CD14-positive monocyte (primary cell): Measurements from ENCODE around the gene AMD1. TPM values are rescaled to one million over a fixed set of nuclear protein-coding genes. Genes with fewer than 3 reads are reported as not detected.
A peak's percentile ranks its signal among the peaks of the same experiment; 100 is the strongest.

Experiments used
- DNase-seq, 3 donors: peaks; one replicate each; pipeline ENCODE4 v3.0.0-alpha.2; 2011 to 2022
- H2AFZ ChIP-seq: 2 replicates; pipeline ENCODE4 v1.6.0; 2012; ENCODE audit warnings: mild to moderate bottlenecking, low read depth, low read length, inconsistent platforms; ENCODE audit not compliant: insufficient read depth, poor library complexity, severe bottlenecking
- H3K27ac ChIP-seq, 2 donors: 1 replicate in 1 of 2; 2 replicates in 1 of 2; pipeline ENCODE4 v1.5.1; 2012 to 2013; ENCODE audit warnings: low read length in 2 of 2, control low read depth in 1 of 2, inconsistent platforms in 1 of 2, low read depth in 1 of 2, mild to moderate bottlenecking in 1 of 2
- H3K27me3 ChIP-seq, 2 donors: one replicate each; pipeline versions ENCODE4 v1.6.0 to v1.6.1; 2011 to 2013; ENCODE audit warnings: low read length in 2 of 2; ENCODE audit not compliant: control insufficient read depth in 2 of 2, insufficient read depth in 2 of 2
- H3K36me3 ChIP-seq, 2 donors: replicated peaks in 1 of 2; 1 replicate in 1 of 2; 2 replicates in 1 of 2; pipeline versions ENCODE4 v1.5.1 to v1.6.1; 2012 to 2013; ENCODE audit warnings: low read length in 2 of 2, control low read depth in 1 of 2, inconsistent platforms in 1 of 2, mild to moderate bottlenecking in 1 of 2; ENCODE audit not compliant: insufficient read depth in 2 of 2, control insufficient read depth in 1 of 2
- H3K4me1 ChIP-seq, 2 donors: 1 replicate in 1 of 2; 2 replicates in 1 of 2; pipeline versions ENCODE4 v1.5.1 to v1.6.1; 2012 to 2013; ENCODE audit warnings: low read length in 2 of 2, control low read depth in 1 of 2, inconsistent platforms in 1 of 2, mild to moderate bottlenecking in 1 of 2, moderate library complexity in 1 of 2; ENCODE audit not compliant: insufficient read depth in 2 of 2, control insufficient read depth in 1 of 2
- H3K4me2 ChIP-seq: replicated peaks from 2 replicates; pipeline ENCODE3; 2012; ENCODE audit warnings: low read length, moderate library complexity, mild to moderate bottlenecking; ENCODE audit not compliant: poor library complexity, severe bottlenecking; ENCODE audit errors: extremely low read depth
- H3K4me3 ChIP-seq, 3 experiments: fragments of 200-600 bp in 1 of 3; sonication (generic) in 1 of 3; replicated peaks in 1 of 3; 1 replicate in 2 of 3; 2 replicates in 1 of 3; pipeline ENCODE4 v1.5.1; 2011 to 2013; ENCODE audit warnings: low read length in 3 of 3, mild to moderate bottlenecking in 3 of 3, control low read depth in 2 of 3, low read depth in 2 of 3, inconsistent platforms in 1 of 3, moderate library complexity in 1 of 3
- H3K79me2 ChIP-seq: 2 replicates; pipeline ENCODE4 v1.6.0; 2012; ENCODE audit warnings: mild to moderate bottlenecking, control low read depth, inconsistent platforms, low read length, moderate library complexity; ENCODE audit not compliant: insufficient read depth
- H3K9ac ChIP-seq: 2 replicates; pipeline ENCODE4 v1.6.0; 2017; ENCODE audit warnings: low read length, mild to moderate bottlenecking; ENCODE audit not compliant: insufficient read depth, poor library complexity, severe bottlenecking
- H3K9me3 ChIP-seq, 2 donors: replicated peaks in 1 of 2; 1 replicate in 1 of 2; 2 replicates in 1 of 2; pipeline versions ENCODE4 v1.5.1 to v1.6.1; 2012 to 2013; ENCODE audit warnings: low read length in 2 of 2, control low read depth in 1 of 2; ENCODE audit not compliant: control insufficient read depth in 1 of 2, insufficient read depth in 1 of 2
- H4K20me1 ChIP-seq: 2 replicates; pipeline ENCODE4 v1.6.0; 2012; ENCODE audit warnings: mild to moderate bottlenecking, low read length, control low read depth, moderate library complexity; ENCODE audit not compliant: insufficient read depth
- H3K27ac Mint-ChIP-seq, 7 donors: one replicate each; pipeline ENCODE4 v1.8.0; 2020; ENCODE audit warnings: mild to moderate bottlenecking in 7 of 7, mixed read lengths in 7 of 7, moderate library complexity in 6 of 7, inconsistent platforms in 2 of 7
- H3K27me3 Mint-ChIP-seq, 3 donors: one replicate each; pipeline ENCODE4 v1.8.0; 2021 to 2022; ENCODE audit warnings: low read depth in 3 of 3, mild to moderate bottlenecking in 3 of 3, mixed read lengths in 3 of 3, moderate library complexity in 3 of 3, inconsistent platforms in 1 of 3
- H3K36me3 Mint-ChIP-seq, 2 donors: one replicate each; pipeline ENCODE4 v1.8.0; 2020; ENCODE audit warnings: mixed read lengths in 2 of 2, inconsistent platforms in 1 of 2, mild to moderate bottlenecking in 1 of 2
- H3K4me1 Mint-ChIP-seq: one replicate; pipeline ENCODE4 v1.8.0; 2020; ENCODE audit warnings: mild to moderate bottlenecking, mixed read lengths
- H3K4me3 Mint-ChIP-seq, 2 donors: one replicate each; pipeline ENCODE4 v1.8.0; 2020; ENCODE audit warnings: mild to moderate bottlenecking in 2 of 2, mixed read lengths in 2 of 2, moderate library complexity in 1 of 2
- H3K9me3 Mint-ChIP-seq, 7 donors: one replicate each; pipeline ENCODE4 v1.8.0; 2020 to 2022; ENCODE audit warnings: mixed read lengths in 7 of 7, mild to moderate bottlenecking in 6 of 7, moderate library complexity in 6 of 7, inconsistent platforms in 2 of 7
- CTCF ChIP-seq: fragments of 200-600 bp; IDR thresholded peaks from one replicate; pipeline ENCODE4 v1.8.0; 2022; ENCODE audit warnings: antibody characterized with exemption, mild to moderate bottlenecking
- WGBS: methylation state at CpG from one replicate; pipeline ENCODE4 v1.1.5; 2013; ENCODE audit warnings: missing lambda C conversion rate; ENCODE audit not compliant: insufficient coverage; 5-methylcytosine and 5-hydroxymethylcytosine counted together
- intact Hi-C, 2 donors: fragments of 100-400 bp; cut with micrococcal nuclease; formaldehyde crosslinking; loops; one replicate each; pipeline versions ENCODE4 v1.15.0 to v1.15.1; 2023
- polyA plus RNA-seq, 3 donors: library from polyadenylated mRNA; depleted of rRNA in 1 of 3; unstranded in 2 of 3; stranded (reverse) in 1 of 3; fragments of 300-500 nt in 2 of 3; fragments of >200 nt in 1 of 3; fragmentation: Illumina TruSeq in 2 of 3; gene quantifications; 1 replicate in 2 of 3; 2 replicates in 1 of 3; pipeline ENCODE4 v1.2.3, GENCODE V29; 2012 to 2021

AMD1 gene
- polyA plus RNA-seq, 3 donors, result 35.0 to 60.5 (median 45.3) TPM

DNA sequence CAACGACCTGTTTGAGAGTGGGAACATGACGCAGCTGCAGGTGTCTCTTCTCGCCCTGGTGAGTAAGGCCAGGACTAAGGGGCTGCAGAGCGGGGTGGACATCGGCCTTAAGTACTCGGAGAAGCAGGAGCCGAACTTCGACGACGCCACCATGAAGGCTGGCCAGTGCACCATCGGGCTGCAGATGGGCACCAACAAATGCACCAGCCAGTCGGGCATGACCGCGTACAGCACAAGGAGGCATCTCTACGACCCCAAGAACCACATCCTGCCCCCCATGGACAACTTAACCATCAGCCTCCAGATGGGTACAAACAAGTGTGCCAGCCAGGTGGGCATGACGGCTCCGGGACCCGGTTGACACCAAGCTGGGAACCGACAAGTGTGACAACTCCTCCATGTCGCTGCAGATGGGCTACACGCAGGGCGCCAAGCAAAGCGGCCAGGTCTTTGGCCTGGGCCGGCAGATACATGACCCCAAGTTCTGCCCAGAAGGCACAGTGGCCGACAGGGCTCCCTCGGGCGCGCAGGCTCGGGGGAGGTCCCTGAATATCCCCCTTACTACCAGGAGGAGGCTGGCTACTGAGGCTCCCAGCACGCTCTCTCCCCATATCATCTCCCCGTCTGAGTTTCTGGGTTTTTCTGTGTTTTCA is 15.9 kb upstream of the AMD1 start:
- Mint-ChIP-seq H3K4me3 (peak overlapping the region; percentile 78 to 89), H3K36me3 (peaks cover 2 to 6% of the 10 kb centered on the region in 2 donors), H3K27me3 (peaks cover 0 to 3% (median 0%) of the 10 kb centered on the region in 3 donors), H3K27ac (peak overlapping the region; percentile 91 to 98 (median 94)), H3K4me1 (peaks cover 27% of the 10 kb centered on the region), H3K9me3 (peaks cover 0 to 2% (median 0%) of the 10 kb centered on the region in 7 donors)
- Histone ChIP-seq H3K4me1 (peaks cover 22 to 34% of the 10 kb centered on the region in 2 donors), H3K79me2 (peaks cover 3% of the 10 kb centered on the region), H3K9ac (peak overlapping the region; percentile 73), H2AFZ (peak overlapping the region; percentile 88), H3K27ac (peak overlapping the region; percentile 82 to 92), H3K4me3 (peak overlapping the region; percentile 51 to 74 (median 53)), H3K4me2 (peak overlapping the region; percentile 80), H3K27me3 (no peaks in the 10 kb centered on the region), H4K20me1 (no peaks in the 10 kb centered on the region), H3K9me3 (no peaks in the 10 kb centered on the region), H3K36me3 (no peaks in the 10 kb centered on the region)
- DNase-seq, result peak in 1 of 3 donors; percentile 6
- no peak for TF ChIP-seq CTCF
- WGBS, result 95% methylated on average over 29 of the region's 31 CpGs
- intact Hi-C loops, result no loop called here

GRCh38 chr6:110859335-110859792 is 15.2 kb upstream of the AMD1 start:
- H3K4me3 ChIP-seq, result peak overlapping the region; percentile 51 to 74 (median 53)
- intact Hi-C loops, result no loop called here
- Mint-ChIP-seq H3K4me3 (peak overlapping the region; percentile 78 to 89), H3K4me1 (peaks cover 21% of the 10 kb centered on the region), H3K36me3 (peaks cover 2 to 6% of the 10 kb centered on the region in 2 donors), H3K9me3 (peaks cover 0 to 2% (median 0%) of the 10 kb centered on the region in 7 donors), H3K27ac (peak overlapping the region; percentile 91 to 98 (median 94)), H3K27me3 (peaks cover 0 to 3% (median 0%) of the 10 kb centered on the region in 3 donors)
- no peaks in the 10 kb centered on the region for H4K20me1 ChIP-seq
- peak; percentile 65 to 87 (median 84) for DNase-seq
- peak overlapping the region; percentile 88 for H2AFZ ChIP-seq
- WGBS, result 0% methylated on average over 4 of the region's 12 CpGs
- TF ChIP-seq CTCF, result no peak
- H3K36me3 ChIP-seq, result no peaks in the 10 kb centered on the region
- peak overlapping the region; percentile 80 for H3K4me2 ChIP-seq
- peaks cover 18 to 28% of the 10 kb centered on the region in 2 donors for H3K4me1 ChIP-seq
- H3K9me3 ChIP-seq, result no peaks in the 10 kb centered on the region
- H3K9ac ChIP-seq, result peak overlapping the region; percentile 73
- H3K79me2 ChIP-seq, result peaks cover 3% of the 10 kb centered on the region
- H3K27ac ChIP-seq, result peak overlapping the region; percentile 82 to 92
- no peaks in the 10 kb centered on the region for H3K27me3 ChIP-seq
